Measurements from ENCODE around the gene MIB1.

The MIB1 gene

DNA sequence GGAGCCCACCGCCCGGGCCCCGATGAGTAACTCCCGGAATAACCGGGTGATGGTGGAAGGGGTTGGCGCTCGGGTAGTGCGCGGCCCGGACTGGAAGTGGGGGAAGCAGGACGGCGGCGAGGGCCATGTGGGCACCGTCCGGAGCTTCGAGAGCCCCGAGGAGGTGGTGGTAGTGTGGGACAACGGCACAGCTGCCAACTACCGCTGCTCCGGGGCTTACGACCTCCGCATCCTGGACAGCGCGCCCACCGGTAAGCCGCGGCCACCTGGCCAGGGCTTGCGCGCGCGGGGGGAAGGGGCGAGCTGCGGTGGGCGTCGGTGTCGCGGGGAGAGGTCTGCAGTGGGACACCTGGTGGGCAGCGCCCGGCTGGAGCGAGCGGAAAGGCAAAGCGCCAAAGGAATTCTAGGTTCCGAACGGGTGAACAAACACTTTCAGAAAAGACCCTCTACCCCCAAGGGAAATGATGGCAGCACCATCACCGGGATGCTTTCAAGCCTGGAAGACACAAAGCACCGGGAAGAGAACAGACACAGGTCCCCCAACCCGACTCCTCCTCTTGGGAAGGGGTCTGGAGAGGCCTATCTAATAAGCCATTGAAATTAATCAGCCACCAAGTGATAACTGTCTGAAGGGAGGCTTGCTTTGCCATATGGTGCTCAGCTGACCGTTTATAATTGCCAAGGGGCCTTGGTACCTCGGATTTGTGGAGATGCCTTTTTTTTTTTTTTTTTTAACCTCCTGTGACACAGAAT is 1.1 kb downstream of the MIB1 start:
- no peaks in the 10 kb centered on the region for H3K9me3 ChIP-seq (ENCODE audit: control insufficient read depth, insufficient read depth, low read depth, low read length)
- H3K4me1 ChIP-seq (ENCODE audit: control insufficient read depth, insufficient read depth, low read length) = peaks cover 8% of the 10 kb centered on the region
- ChIA-PET CTCF (interaction anchor here (1.0 to 1.1 kb wide), 2 partner anchors 78 to 252 kb away, joined by 3 read pairs; no protein-coding TSS in a partner anchor), POLR2A (interaction anchor here (0.5 to 4.5 kb wide), 4 partner anchors 10 to 446 kb away, joined by 3 to 38 read pairs (median 7); partner anchors contain the start of genes ABHD3 and ESCO1)
- peak overlapping the region; percentile 96; the same call in 1 of the 2 replicates for H3K27ac ChIP-seq (ENCODE audit: extremely low read depth, low read depth, low read length)
- no peaks in the 10 kb centered on the region for H3K36me3 ChIP-seq (ENCODE audit: control insufficient read depth in 2 of 2, insufficient read depth in 1 of 2, low read length in 2 of 2)
- peak overlapping the region; percentile 96 for H3K4me3 ChIP-seq (ENCODE audit: low read depth, low read length)
- TF ChIP-seq ZIC2 (tag by site-specific recombination; IDR thresholded peaks at IDR 0.05) (peak; percentile 45; the same call in 1 of the 2 replicates), REST (tag by site-specific recombination; IDR thresholded peaks at IDR 0.05) (peak; percentile 55), WT1 (tag by site-specific recombination; IDR thresholded peaks at IDR 0.05) (0 out of 2 replicates have a peak, but pooled peaks have one; percentile 41), ZBTB7A (tag by site-specific recombination; IDR thresholded peaks at IDR 0.05; ENCODE audit: low read depth) (peak; percentile 47; the same call in 1 of the 2 replicates), ZSCAN5A (tag by site-specific recombination; IDR thresholded peaks at IDR 0.05) (no peak), CTCF (tag by site-specific recombination; IDR thresholded peaks at IDR 0.05) (peak; percentile 83), ZBTB48 (tag by site-specific recombination; IDR thresholded peaks at IDR 0.05) (no peak), EGR2 (tag by site-specific recombination; IDR thresholded peaks at IDR 0.05; ENCODE audit: low read depth) (peak; percentile 71), ZBTB26 (tag by site-specific recombination; optimal IDR thresholded peaks at IDR 0.05) (peak; percentile 83), PATZ1 (tag by site-specific recombination; IDR thresholded peaks at IDR 0.05) (peak; percentile 16; the same call in 1 of the 2 replicates), ZBTB11 (tag by site-specific recombination; conservative IDR thresholded peaks at IDR 0.05; ENCODE audit: low read depth) (peak; percentile 17; the same call in 1 of the 2 replicates), ZNF239 (tag by site-specific recombination; IDR thresholded peaks at IDR 0.05) (no peak), ZFHX2 (tag by site-specific recombination; conservative IDR thresholded peaks at IDR 0.05) (peak; percentile 66), ZBTB17 (tag by site-specific recombination; IDR thresholded peaks at IDR 0.05) (peak; percentile 14; the same call in 1 of the 2 replicates), ZNF777 (tag by site-specific recombination; IDR thresholded peaks at IDR 0.05; ENCODE audit: borderline replicate concordance) (0 out of 2 replicates have a peak, but pooled peaks have one; percentile 52), ZNF335 (tag by site-specific recombination; conservative IDR thresholded peaks at IDR 0.05) (peak; percentile 73)
- TF ChIP-seq, protein P1, sequence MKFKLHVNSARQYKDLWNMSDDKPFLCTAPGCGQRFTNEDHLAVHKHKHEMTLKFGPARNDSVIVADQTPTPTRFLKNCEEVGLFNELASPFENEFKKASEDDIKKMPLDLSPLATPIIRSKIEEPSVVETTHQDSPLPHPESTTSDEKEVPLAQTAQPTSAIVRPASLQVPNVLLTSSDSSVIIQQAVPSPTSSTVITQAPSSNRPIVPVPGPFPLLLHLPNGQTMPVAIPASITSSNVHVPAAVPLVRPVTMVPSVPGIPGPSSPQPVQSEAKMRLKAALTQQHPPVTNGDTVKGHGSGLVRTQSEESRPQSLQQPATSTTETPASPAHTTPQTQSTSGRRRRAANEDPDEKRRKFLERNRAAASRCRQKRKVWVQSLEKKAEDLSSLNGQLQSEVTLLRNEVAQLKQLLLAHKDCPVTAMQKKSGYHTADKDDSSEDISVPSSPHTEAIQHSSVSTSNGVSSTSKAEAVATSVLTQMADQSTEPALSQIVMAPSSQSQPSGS (tag by site-specific recombination; IDR thresholded peaks at IDR 0.05; ENCODE audit: low read depth) = no peak

All from HEK293 (cell line).